Ovary (tissue), 3 donors: ENCODE results near the gene NHERF1.

ENCODE experiments used
- CTCF ChIP-seq, 3 donors: fragments of 450-650 bp in 2 of 3; fragments of 200-600 bp in 1 of 3; IDR thresholded peaks; one replicate each; pipeline versions ENCODE4 v1.5.1 to v1.8.0; 2016 to 2022; ENCODE audit warnings: antibody characterized with exemption in 3 of 3, mild to moderate bottlenecking in 1 of 3
- POLR2A ChIP-seq: fragments of 450-650 bp; IDR thresholded peaks from one replicate; pipeline ENCODE4 v1.6.1; 2017; ENCODE audit warnings: antibody characterized with exemption, mild to moderate bottlenecking, moderate library complexity
- donor health status: DM: no; HTN: no; CAD: no.

- TF ChIP-seq CTCF (IDR thresholded peaks at IDR 0.05) (no peak), POLR2A (no peak)
Observed at GRCh38 chr17:74703311-74703710, 45.1 kb upstream of the NHERF1 start.
